ENCODE measurements around the gene PID1.
A peak's percentile ranks its signal among the peaks of the same experiment; 100 is the strongest.

Gene PID1, protein sequence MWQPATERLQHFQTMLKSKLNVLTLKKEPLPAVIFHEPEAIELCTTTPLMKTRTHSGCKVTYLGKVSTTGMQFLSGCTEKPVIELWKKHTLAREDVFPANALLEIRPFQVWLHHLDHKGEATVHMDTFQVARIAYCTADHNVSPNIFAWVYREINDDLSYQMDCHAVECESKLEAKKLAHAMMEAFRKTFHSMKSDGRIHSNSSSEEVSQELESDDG

GRCh38 chr2:229270551-229271410, at the start of gene PID1:
Gene PID1 (minus strand): TSS chr2:229271287. CDS start chr2:229271043, 244 bp downstream.
- H3K4me3 ChIP-seq (ENCODE audit: control insufficient read depth, low read depth, low read length) = peak within 1 kb of the TSS; percentile 71
- TF ChIP-seq CTCF (conservative IDR thresholded peaks at IDR 0.05; ENCODE audit: control insufficient read depth, insufficient read depth, low read depth, low read length) = no peak
- DNase-seq (ENCODE audit: low read depth) = peak; percentile 37

DNA sequence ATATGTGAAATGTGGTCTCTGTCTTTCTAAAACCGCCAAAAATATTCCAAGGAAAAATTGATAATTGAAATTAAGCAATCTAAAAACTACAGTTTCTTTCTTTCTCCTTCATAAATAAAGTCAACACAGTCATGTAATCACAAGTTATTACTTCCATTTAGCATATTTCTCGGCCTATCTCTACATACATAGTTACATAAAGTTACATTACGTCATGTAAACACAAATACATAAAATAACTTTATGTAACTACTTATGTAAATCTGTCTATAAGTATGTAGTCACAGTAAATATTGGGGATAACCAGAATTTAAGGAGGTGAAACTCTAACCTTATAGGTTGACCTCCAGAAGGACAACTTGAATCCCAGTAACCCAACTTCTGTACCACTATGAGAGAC, 48.5 kb upstream of the PID1 start:
- no peak for TF ChIP-seq CTCF (conservative IDR thresholded peaks at IDR 0.05; ENCODE audit: control insufficient read depth, insufficient read depth, low read depth, low read length)
- no peak overlapping the region for H3K4me3 ChIP-seq (ENCODE audit: control insufficient read depth, low read depth, low read length)
- DNase-seq (ENCODE audit: low read depth) = no peak

GRCh38 chr2:229314117-229314516, 43.0 kb upstream of the PID1 start:
- H3K4me3 ChIP-seq (ENCODE audit: control insufficient read depth, low read depth, low read length) = no peak overlapping the region
- DNase-seq (ENCODE audit: low read depth) = peak; percentile 79
- TF ChIP-seq CTCF (conservative IDR thresholded peaks at IDR 0.05; ENCODE audit: control insufficient read depth, insufficient read depth, low read depth, low read length) = no peak

DNA sequence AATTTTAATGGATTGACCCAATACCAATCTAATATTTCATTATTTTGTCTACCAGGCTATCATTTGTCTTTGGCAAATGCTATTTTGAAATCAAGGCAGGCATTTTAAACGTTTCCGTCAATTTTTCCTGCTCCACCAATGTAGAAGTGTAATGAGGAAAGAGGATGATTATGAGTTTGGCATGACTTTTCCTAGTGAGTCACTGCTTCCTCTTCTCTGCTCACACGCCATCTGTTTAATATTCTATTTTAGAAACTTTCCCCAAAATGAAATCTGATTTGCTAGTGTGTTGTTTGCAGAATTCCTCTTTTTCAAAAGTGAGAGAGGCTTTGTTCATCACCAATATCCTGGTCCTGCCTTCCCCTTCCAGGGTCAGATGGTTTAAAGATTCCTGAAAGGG, 42.5 kb upstream of the PID1 start:
- DNase-seq (ENCODE audit: low read depth) = peak; percentile 90
- TF ChIP-seq CTCF (conservative IDR thresholded peaks at IDR 0.05; ENCODE audit: control insufficient read depth, insufficient read depth, low read depth, low read length) = no peak
- H3K4me3 ChIP-seq (ENCODE audit: control insufficient read depth, low read depth, low read length) = no peak overlapping the region

DNA sequence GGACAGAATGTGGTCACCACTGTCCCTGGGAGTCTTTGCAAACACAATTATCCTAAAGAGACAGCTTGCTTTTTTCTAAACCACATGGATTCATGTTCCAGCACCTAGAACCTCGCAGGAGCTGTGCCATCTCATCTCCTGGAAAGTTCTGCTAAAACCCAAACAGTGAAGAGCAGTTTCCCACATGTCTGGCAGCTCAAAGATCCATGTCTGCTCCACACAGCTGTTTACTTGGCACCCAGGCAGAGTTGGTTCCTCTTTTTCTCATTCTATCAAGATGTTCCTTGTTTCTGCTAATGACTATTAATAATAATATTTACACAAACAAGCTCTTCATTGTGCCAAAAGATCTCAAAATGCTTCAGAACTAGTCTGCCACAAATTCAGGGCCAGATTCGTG, 30.1 kb upstream of the PID1 start:
- no peak for TF ChIP-seq CTCF (conservative IDR thresholded peaks at IDR 0.05; ENCODE audit: control insufficient read depth, insufficient read depth, low read depth, low read length)
- DNase-seq (ENCODE audit: low read depth) = no peak
- H3K4me3 ChIP-seq (ENCODE audit: control insufficient read depth, low read depth, low read length) = no peak overlapping the region

DNA sequence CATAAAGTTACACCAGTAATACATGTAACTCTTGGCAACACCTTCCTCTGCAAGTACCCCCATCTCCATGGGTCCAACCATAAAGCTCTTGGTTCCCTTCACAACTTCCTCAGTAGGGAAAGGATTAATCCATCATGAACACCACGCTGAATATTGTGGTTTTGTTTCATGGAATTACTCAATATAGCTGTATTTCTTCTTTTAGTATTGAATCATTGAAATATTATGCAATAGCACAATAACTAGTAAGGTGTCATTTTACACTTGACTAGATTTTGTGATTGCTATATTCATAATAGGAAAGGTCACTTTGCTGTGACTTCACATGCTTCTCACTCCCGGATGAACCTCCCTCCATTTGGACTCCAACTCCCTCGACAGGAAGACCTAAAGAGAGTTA, 29.7 kb upstream of the PID1 start:
- no peak for TF ChIP-seq CTCF (conservative IDR thresholded peaks at IDR 0.05; ENCODE audit: control insufficient read depth, insufficient read depth, low read depth, low read length)
- peak; percentile 76 for DNase-seq (ENCODE audit: low read depth)
- H3K4me3 ChIP-seq (ENCODE audit: control insufficient read depth, low read depth, low read length) = no peak overlapping the region
